ENCODE results near the gene GOLGA2. TPM values are rescaled to one million over a fixed set of nuclear protein-coding genes. Genes with fewer than 3 reads are reported as not detected.

The GOLGA2 gene
- total RNA-seq, 2 donors from 2014 or later = 53.2 to 138 TPM

DNA sequence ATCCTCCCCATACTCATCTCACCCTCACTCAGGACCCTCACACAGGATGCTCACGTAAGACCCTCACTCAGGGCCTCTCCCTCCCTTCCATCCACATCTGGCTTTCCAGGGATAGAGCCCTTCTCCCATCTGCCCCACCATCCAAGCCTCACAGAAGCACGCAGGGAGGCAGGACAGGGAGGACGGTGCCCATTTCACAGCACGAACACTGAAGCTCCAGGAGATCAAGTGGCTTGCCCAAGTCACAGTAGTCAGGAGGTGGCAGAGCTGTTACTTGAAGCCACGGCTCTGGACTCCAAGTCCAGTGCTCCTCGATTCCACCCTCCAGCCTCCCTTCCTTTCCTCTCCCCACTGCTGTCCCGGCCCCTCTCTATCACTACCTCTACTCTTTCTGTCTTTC lies 50.9 kb downstream of the GOLGA2 start:
- H3K9me3 ChIP-seq = no peaks in the 10 kb centered on the region
- intact Hi-C loops (cut with DNase I) = no loop called here
- H3K27ac ChIP-seq = no peak overlapping the region
- no peak for ATAC-seq
- 88 to 92% methylated on average over 7 of the region's 7 CpGs for WGBS, 2 donors
- no peaks in the 10 kb centered on the region for H3K4me1 ChIP-seq
- DNase-seq = no peak
- no peaks in the 10 kb centered on the region for H3K36me3 ChIP-seq (replicated peaks in 1 of 2; ENCODE audit: insufficient read depth in 1 of 2, low read depth in 2 of 2)
- no peaks in the 10 kb centered on the region for H3K27me3 ChIP-seq
- no peak for TF ChIP-seq POLR2A (IDR thresholded peaks at IDR 0.05)
- TF ChIP-seq, protein P1, sequence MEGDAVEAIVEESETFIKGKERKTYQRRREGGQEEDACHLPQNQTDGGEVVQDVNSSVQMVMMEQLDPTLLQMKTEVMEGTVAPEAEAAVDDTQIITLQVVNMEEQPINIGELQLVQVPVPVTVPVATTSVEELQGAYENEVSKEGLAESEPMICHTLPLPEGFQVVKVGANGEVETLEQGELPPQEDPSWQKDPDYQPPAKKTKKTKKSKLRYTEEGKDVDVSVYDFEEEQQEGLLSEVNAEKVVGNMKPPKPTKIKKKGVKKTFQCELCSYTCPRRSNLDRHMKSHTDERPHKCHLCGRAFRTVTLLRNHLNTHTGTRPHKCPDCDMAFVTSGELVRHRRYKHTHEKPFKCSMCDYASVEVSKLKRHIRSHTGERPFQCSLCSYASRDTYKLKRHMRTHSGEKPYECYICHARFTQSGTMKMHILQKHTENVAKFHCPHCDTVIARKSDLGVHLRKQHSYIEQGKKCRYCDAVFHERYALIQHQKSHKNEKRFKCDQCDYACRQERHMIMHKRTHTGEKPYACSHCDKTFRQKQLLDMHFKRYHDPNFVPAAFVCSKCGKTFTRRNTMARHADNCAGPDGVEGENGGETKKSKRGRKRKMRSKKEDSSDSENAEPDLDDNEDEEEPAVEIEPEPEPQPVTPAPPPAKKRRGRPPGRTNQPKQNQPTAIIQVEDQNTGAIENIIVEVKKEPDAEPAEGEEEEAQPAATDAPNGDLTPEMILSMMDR (IDR thresholded peaks at IDR 0.05) = no peak
- H3K4me3 ChIP-seq = no peak overlapping the region

DNA sequence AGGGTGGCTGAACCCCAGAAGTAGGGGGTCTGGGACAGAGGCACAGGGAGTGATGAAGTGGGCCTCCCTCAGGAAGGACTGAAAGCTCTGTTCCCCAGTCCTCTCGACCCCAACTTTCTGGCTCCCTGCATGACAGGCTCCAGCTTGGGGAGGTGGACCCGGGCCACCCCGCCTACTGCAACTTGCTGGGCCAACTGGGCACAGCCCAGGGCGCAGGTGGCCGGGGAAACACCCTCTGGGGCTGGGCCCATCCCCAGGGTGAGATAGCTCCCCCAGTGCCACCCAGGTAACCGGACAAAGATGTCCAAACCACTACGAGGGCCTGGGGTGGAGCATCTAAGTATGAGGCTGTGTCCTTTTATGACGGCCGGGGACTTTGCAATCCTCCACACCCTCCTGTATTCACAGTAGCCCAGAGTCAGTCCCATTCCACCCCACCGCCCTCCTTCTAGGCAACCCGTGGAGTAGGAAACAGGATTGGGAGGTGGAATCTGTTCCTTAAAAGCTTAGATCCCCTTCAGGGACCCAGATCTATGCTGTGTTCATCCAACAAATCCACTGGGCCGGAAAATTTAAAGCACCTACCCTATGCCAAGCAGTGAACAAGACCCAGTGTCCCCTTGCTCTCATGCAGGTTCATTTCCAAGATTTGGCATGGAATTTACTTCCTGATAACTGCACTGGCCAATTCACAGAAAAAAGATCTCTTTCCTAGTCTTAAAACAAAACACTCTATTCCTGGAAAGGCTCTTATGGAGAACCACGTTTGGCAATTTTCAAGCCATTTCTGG lies 52.7 kb downstream of the GOLGA2 start:
- H3K36me3 ChIP-seq (replicated peaks in 1 of 2; ENCODE audit: insufficient read depth in 1 of 2, low read depth in 2 of 2) = no peaks in the 10 kb centered on the region
- H3K27me3 ChIP-seq = no peaks in the 10 kb centered on the region
- intact Hi-C loops (cut with DNase I) = no loop called here
- no peak overlapping the region for H3K4me3 ChIP-seq
- no peaks in the 10 kb centered on the region for H3K9me3 ChIP-seq
- no peak overlapping the region for H3K27ac ChIP-seq
- TF ChIP-seq, protein P1 (IDR thresholded peaks at IDR 0.05) = no peak
- TF ChIP-seq POLR2A (IDR thresholded peaks at IDR 0.05) = no peak
- 86 to 91% methylated on average over 13 of the region's 13 CpGs for WGBS, 2 donors
- DNase-seq = no peak
- no peak for ATAC-seq
- H3K4me1 ChIP-seq = peaks cover 9% of the 10 kb centered on the region

DNA sequence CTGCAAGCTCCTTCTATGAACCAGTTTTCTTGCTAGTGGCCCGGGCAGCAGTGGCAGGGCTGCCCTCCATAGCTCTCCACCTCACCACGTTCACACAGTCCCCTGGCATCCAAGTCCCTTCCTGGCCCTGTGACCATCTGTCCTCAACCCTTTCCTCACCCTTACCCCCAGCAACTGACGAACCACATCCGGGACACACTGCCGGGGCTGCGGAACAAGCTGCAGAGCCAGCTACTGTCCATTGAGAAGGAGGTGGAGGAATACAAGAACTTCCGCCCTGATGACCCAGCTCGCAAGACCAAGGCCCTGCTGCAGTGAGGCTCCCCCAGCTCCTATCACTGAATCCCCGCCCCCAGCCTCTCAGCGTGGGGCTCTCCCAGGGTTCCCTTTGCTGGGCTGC lies 53.8 kb downstream of the GOLGA2 start:
- Histone ChIP-seq H3K4me3 (no peak overlapping the region), H3K27ac (no peak overlapping the region), H3K9me3 (no peaks in the 10 kb centered on the region), H3K4me1 (peaks cover 14% of the 10 kb centered on the region), H3K36me3 (replicated peaks in 1 of 2; ENCODE audit: insufficient read depth in 1 of 2, low read depth in 2 of 2) (no peaks in the 10 kb centered on the region), H3K27me3 (no peaks in the 10 kb centered on the region)
- no peak for TF ChIP-seq POLR2A (IDR thresholded peaks at IDR 0.05)
- TF ChIP-seq, protein P1 (IDR thresholded peaks at IDR 0.05) = no peak
- ATAC-seq = no peak
- WGBS, 2 donors = 75 to 91% methylated on average over 5 to 10 of the region's 10 CpGs
- no peak for DNase-seq
- intact Hi-C loops (cut with DNase I) = no loop called here

DNA sequence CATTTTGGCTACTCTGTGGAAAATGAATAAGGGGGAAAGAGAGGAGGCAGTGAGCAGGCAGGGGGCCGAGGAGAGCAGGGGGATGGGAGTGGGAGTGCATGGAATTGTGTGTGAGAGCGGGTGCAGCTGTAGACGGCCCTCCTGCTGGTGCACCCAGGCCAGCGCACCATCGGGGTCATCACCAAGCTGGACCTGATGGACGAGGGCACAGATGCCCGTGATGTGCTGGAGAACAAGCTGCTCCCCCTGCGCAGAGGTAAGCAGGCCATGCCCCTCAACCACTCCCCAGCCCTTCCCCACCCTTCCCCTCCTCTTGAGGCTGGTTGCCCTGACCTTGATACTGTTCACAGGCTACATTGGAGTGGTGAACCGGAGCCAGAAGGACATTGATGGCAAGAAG lies 56.0 kb downstream of the GOLGA2 start:
- no peak overlapping the region for H3K4me3 ChIP-seq
- WGBS, 2 donors = 87 to 89% methylated on average over 9 of the region's 9 CpGs
- H3K4me1 ChIP-seq = peaks cover 21% of the 10 kb centered on the region
- intact Hi-C loops (cut with DNase I) = no loop called here
- H3K27me3 ChIP-seq = no peaks in the 10 kb centered on the region
- TF ChIP-seq, protein P1 (IDR thresholded peaks at IDR 0.05) = no peak
- no peak for TF ChIP-seq POLR2A (IDR thresholded peaks at IDR 0.05)
- no peak for ATAC-seq
- DNase-seq = no peak
- no peaks in the 10 kb centered on the region for H3K36me3 ChIP-seq (replicated peaks in 1 of 2; ENCODE audit: insufficient read depth in 1 of 2, low read depth in 2 of 2)
- no peak overlapping the region for H3K27ac ChIP-seq
- no peaks in the 10 kb centered on the region for H3K9me3 ChIP-seq

All from body of pancreas (tissue), 4 donors.